Choroid plexus epithelial cell (primary cell): ENCODE data around the gene MXRA8.

Experiments
- DNase-seq: peaks from one replicate; pipeline ENCODE4 v3.0.0-alpha.2; 2010; ENCODE audit warnings: low read depth
- H3K4me3 ChIP-seq: 2 replicates; pipeline ENCODE4 v1.5.1; 2011; ENCODE audit warnings: low read depth, mild to moderate bottlenecking, control low read depth, low read length, moderate library complexity
- TF ChIP-seq, protein P1 (sequence below): conservative IDR thresholded peaks from 2 replicates; pipeline ENCODE4 v1.5.1; 2011; ENCODE audit warnings: low read depth, mild to moderate bottlenecking, control low read depth, inconsistent platforms, low read length, moderate library complexity

MXRA8 gene

DNA sequence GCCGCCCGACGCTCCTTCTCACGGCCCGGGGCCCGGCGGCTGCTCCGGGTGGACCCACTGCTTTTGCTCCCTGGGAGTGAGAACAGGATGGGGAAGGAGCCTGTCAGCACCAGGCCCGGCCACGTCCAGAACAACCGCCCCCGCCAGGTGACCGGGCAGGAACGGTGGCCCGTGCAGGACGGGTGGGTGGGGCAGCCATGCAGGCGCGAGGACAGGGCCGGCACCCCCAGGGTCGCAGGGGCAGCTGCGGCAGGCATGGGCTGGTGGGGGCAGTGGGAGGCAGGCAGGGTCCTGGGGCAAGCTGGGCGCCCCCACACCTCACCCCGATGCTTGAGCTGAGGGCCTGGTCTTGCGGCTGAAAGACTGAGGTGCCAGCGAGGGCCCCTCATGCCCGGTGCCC is 21.9 kb downstream of the MXRA8 start:
- no peak for DNase-seq
- TF ChIP-seq, protein P1, sequence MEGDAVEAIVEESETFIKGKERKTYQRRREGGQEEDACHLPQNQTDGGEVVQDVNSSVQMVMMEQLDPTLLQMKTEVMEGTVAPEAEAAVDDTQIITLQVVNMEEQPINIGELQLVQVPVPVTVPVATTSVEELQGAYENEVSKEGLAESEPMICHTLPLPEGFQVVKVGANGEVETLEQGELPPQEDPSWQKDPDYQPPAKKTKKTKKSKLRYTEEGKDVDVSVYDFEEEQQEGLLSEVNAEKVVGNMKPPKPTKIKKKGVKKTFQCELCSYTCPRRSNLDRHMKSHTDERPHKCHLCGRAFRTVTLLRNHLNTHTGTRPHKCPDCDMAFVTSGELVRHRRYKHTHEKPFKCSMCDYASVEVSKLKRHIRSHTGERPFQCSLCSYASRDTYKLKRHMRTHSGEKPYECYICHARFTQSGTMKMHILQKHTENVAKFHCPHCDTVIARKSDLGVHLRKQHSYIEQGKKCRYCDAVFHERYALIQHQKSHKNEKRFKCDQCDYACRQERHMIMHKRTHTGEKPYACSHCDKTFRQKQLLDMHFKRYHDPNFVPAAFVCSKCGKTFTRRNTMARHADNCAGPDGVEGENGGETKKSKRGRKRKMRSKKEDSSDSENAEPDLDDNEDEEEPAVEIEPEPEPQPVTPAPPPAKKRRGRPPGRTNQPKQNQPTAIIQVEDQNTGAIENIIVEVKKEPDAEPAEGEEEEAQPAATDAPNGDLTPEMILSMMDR, result no peak
- no peak overlapping the region for H3K4me3 ChIP-seq

DNA sequence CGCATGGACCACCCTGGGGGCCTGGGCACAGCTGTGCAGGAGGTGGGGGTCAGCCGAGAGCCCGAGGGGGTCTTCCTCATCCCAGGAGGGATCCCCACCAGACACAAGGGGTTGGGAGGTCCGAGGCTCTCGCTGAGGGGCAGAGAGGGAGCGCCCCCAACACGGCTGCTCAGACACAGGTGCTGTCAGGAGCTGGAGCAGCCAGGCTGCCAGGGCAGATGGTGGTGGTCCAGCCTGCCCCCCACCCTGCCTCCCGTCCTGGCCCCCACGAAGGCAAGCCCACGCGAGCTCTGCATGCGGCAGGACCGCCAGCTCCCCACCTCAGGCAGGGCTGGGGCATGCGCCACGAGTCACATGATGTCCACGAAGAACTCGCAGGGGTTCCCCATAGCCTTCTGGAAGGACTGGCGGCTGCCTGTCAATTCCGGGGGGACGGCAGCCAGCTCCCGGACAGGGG is 22.5 kb downstream of the MXRA8 start:
- no peak overlapping the region for H3K4me3 ChIP-seq
- TF ChIP-seq, protein P1, result no peak
- DNase-seq, result no peak

DNA sequence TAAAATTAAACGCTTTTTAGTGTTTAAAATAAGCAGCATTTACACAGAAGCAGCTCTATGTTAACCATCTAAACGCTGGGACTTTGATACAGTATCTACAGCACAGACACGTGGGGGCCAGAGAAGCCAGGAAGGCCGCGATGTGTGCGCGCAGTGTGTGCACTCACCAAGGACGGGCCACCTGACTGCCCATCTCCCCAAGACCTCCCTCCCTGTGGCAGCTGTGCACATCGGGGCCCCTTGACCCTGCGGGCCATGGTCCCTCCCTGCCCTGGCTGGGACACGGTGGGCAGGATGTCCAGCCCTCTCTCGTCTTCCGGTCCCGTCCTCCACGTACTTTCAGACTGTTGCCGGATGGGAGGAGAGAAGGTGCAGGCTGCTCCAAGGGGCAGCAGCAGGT is 23.1 kb downstream of the MXRA8 start:
- TF ChIP-seq, protein P1, result no peak
- DNase-seq, result no peak
- no peak overlapping the region for H3K4me3 ChIP-seq

DNA sequence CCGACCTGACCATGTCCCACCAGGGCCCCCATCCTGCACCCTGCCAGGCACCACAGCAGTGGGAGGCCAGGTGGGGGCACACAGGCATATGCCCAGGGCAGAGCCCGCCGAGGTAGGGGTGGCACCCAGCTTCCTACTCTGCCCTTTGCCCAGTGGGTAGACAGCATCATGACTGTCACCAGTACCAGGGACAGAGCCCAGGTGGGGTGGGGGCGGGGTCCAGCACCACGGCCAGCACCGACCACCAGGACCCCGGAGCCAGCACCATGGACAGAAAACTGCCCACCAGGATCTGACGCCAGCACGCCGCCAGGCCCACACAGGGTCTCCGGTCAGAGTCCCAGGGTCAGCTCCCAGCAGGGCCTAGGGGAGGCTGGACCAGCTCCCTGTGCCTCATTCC is 23.5 kb downstream of the MXRA8 start:
- TF ChIP-seq, protein P1, result no peak
- H3K4me3 ChIP-seq, result no peak overlapping the region
- DNase-seq, result no peak

DNA sequence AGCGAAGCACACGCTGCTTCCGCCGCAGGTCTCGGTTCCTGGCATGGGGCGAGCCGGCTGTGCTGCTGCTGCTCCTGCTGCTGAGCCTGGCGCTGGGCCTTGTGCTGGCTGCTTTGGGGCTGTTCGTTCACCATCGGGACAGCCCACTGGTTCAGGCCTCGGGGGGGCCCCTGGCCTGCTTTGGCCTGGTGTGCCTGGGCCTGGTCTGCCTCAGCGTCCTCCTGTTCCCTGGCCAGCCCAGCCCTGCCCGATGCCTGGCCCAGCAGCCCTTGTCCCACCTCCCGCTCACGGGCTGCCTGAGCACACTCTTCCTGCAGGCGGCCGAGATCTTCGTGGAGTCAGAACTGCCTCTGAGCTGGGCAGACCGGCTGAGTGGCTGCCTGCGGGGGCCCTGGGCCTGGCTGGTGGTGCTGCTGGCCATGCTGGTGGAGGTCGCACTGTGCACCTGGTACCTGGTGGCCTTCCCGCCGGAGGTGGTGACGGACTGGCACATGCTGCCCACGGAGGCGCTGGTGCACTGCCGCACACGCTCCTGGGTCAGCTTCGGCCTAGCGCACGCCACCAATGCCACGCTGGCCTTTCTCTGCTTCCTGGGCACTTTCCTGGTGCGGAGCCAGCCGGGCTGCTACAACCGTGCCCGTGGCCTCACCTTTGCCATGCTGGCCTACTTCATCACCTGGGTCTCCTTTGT is 24.7 kb downstream of the MXRA8 start:
- no peak for DNase-seq
- no peak overlapping the region for H3K4me3 ChIP-seq
- TF ChIP-seq, protein P1, result no peak

DNA sequence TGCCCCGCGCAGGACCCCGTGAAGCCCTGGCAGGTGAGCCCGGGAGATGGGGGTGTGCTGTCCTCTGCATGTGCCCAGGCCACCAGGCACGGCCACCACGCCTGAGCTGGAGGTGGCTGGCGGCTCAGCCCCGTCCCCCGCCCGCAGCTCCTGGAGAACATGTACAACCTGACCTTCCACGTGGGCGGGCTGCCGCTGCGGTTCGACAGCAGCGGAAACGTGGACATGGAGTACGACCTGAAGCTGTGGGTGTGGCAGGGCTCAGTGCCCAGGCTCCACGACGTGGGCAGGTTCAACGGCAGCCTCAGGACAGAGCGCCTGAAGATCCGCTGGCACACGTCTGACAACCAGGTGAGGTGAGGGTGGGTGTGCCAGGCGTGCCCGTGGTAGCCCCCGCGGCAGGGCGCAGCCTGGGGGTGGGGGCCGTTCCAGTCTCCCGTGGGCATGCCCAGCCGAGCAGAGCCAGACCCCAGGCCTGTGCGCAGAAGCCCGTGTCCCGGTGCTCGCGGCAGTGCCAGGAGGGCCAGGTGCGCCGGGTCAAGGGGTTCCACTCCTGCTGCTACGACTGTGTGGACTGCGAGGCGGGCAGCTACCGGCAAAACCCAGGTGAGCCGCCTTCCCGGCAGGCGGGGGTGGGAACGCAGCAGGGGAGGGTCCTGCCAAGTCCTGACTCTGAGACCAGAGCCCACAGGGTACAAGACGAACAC is 25.4 kb downstream of the MXRA8 start:
- no peak for DNase-seq
- TF ChIP-seq, protein P1, result no peak
- H3K4me3 ChIP-seq, result no peak overlapping the region
